ENCODE results near the gene CLDN11.

Gene CLDN11

GRCh38 chr3:170432416-170432815, 13.7 kb downstream of the CLDN11 start:
- H3K4me3 ChIP-seq (ENCODE audit: low read length), result no peak overlapping the region
- no peaks in the 10 kb centered on the region for H3K4me1 ChIP-seq (ENCODE audit: control insufficient read depth, insufficient read depth, low read length)
- no peaks in the 10 kb centered on the region for H3K36me3 ChIP-seq (ENCODE audit: control insufficient read depth, insufficient read depth, low read length)
- no peaks in the 10 kb centered on the region for H3K9me3 ChIP-seq (ENCODE audit: control insufficient read depth, low read length)
- no peak overlapping the region for H3K9ac ChIP-seq (ENCODE audit: low read length)
- no peaks in the 10 kb centered on the region for H3K27me3 ChIP-seq (ENCODE audit: control insufficient read depth, insufficient read depth, low read length)

GRCh38 chr3:170436697-170437096, 18.0 kb downstream of the CLDN11 start:
- no peak overlapping the region for H3K4me3 ChIP-seq (ENCODE audit: low read length)
- H3K36me3 ChIP-seq (ENCODE audit: control insufficient read depth, insufficient read depth, low read length), result no peaks in the 10 kb centered on the region
- H3K27me3 ChIP-seq (ENCODE audit: control insufficient read depth, insufficient read depth, low read length), result no peaks in the 10 kb centered on the region
- no peak overlapping the region for H3K9ac ChIP-seq (ENCODE audit: low read length)
- peaks cover 7% of the 10 kb centered on the region for H3K4me1 ChIP-seq (ENCODE audit: control insufficient read depth, insufficient read depth, low read length)
- no peaks in the 10 kb centered on the region for H3K9me3 ChIP-seq (ENCODE audit: control insufficient read depth, low read length)

- Histone ChIP-seq H3K9me3 (ENCODE audit: control insufficient read depth, low read length) (no peaks in the 10 kb centered on the region), H3K4me3 (ENCODE audit: low read length) (no peak overlapping the region), H3K9ac (ENCODE audit: low read length) (no peak overlapping the region), H3K27me3 (ENCODE audit: control insufficient read depth, insufficient read depth, low read length) (no peaks in the 10 kb centered on the region), H3K36me3 (ENCODE audit: control insufficient read depth, insufficient read depth, low read length) (no peaks in the 10 kb centered on the region), H3K4me1 (ENCODE audit: control insufficient read depth, insufficient read depth, low read length) (peaks cover 7% of the 10 kb centered on the region)
These were observed 18.5 kb downstream of the CLDN11 start for GRCh38 chr3:170437176-170437575.

- Histone ChIP-seq H3K9me3 (ENCODE audit: control insufficient read depth, low read length) (no peaks in the 10 kb centered on the region), H3K36me3 (ENCODE audit: control insufficient read depth, insufficient read depth, low read length) (no peaks in the 10 kb centered on the region), H3K27me3 (ENCODE audit: control insufficient read depth, insufficient read depth, low read length) (no peaks in the 10 kb centered on the region), H3K4me3 (ENCODE audit: low read length) (no peak overlapping the region), H3K9ac (ENCODE audit: low read length) (no peak overlapping the region), H3K4me1 (ENCODE audit: control insufficient read depth, insufficient read depth, low read length) (peaks cover 7% of the 10 kb centered on the region)
These were observed 19.2 kb downstream of the CLDN11 start for GRCh38 chr3:170437696-170438407.

GRCh38 chr3:170438836-170439235, 20.2 kb downstream of the CLDN11 start:
- no peak overlapping the region for H3K4me3 ChIP-seq (ENCODE audit: low read length)
- no peak overlapping the region for H3K9ac ChIP-seq (ENCODE audit: low read length)
- no peaks in the 10 kb centered on the region for H3K27me3 ChIP-seq (ENCODE audit: control insufficient read depth, insufficient read depth, low read length)
- H3K9me3 ChIP-seq (ENCODE audit: control insufficient read depth, low read length), result no peaks in the 10 kb centered on the region
- H3K4me1 ChIP-seq (ENCODE audit: control insufficient read depth, insufficient read depth, low read length), result peaks cover 7% of the 10 kb centered on the region
- no peaks in the 10 kb centered on the region for H3K36me3 ChIP-seq (ENCODE audit: control insufficient read depth, insufficient read depth, low read length)

- Histone ChIP-seq H3K4me3 (ENCODE audit: low read length) (no peak overlapping the region), H3K27me3 (ENCODE audit: control insufficient read depth, insufficient read depth, low read length) (no peaks in the 10 kb centered on the region), H3K9me3 (ENCODE audit: control insufficient read depth, low read length) (no peaks in the 10 kb centered on the region), H3K36me3 (ENCODE audit: control insufficient read depth, insufficient read depth, low read length) (no peaks in the 10 kb centered on the region), H3K4me1 (ENCODE audit: control insufficient read depth, insufficient read depth, low read length) (peaks cover 7% of the 10 kb centered on the region), H3K9ac (ENCODE audit: low read length) (no peak overlapping the region)
These were observed 21.7 kb downstream of the CLDN11 start for GRCh38 chr3:170440344-170440743.

GRCh38 chr3:170441412-170441811, 22.7 kb downstream of the CLDN11 start:
- H3K4me1 ChIP-seq (ENCODE audit: control insufficient read depth, insufficient read depth, low read length), result peaks cover 7% of the 10 kb centered on the region

GRCh38 chr3:170442947-170443346, 24.3 kb downstream of the CLDN11 start:
- no peaks in the 10 kb centered on the region for H3K9me3 ChIP-seq (ENCODE audit: control insufficient read depth, low read length)

More at GRCh38 chr3:170441412-170441811, 22.7 kb downstream of the CLDN11 start:
- no peaks in the 10 kb centered on the region for H3K9me3 ChIP-seq (ENCODE audit: control insufficient read depth, low read length)
- no peaks in the 10 kb centered on the region for H3K27me3 ChIP-seq (ENCODE audit: control insufficient read depth, insufficient read depth, low read length)
- no peaks in the 10 kb centered on the region for H3K36me3 ChIP-seq (ENCODE audit: control insufficient read depth, insufficient read depth, low read length)
- no peak overlapping the region for H3K9ac ChIP-seq (ENCODE audit: low read length)
- no peak overlapping the region for H3K4me3 ChIP-seq (ENCODE audit: low read length)

GRCh38 chr3:170443457-170443856, 24.8 kb downstream of the CLDN11 start:
- H3K4me1 ChIP-seq (ENCODE audit: control insufficient read depth, insufficient read depth, low read length), result peaks cover 7% of the 10 kb centered on the region
- no peak overlapping the region for H3K9ac ChIP-seq (ENCODE audit: low read length)
- H3K27me3 ChIP-seq (ENCODE audit: control insufficient read depth, insufficient read depth, low read length), result no peaks in the 10 kb centered on the region
- H3K4me3 ChIP-seq (ENCODE audit: low read length), result no peak overlapping the region
- no peaks in the 10 kb centered on the region for H3K9me3 ChIP-seq (ENCODE audit: control insufficient read depth, low read length)
- H3K36me3 ChIP-seq (ENCODE audit: control insufficient read depth, insufficient read depth, low read length), result no peaks in the 10 kb centered on the region

More at GRCh38 chr3:170442947-170443346, 24.3 kb downstream of the CLDN11 start:
- Histone ChIP-seq H3K4me1 (ENCODE audit: control insufficient read depth, insufficient read depth, low read length) (peaks cover 7% of the 10 kb centered on the region), H3K36me3 (ENCODE audit: control insufficient read depth, insufficient read depth, low read length) (no peaks in the 10 kb centered on the region), H3K9ac (ENCODE audit: low read length) (no peak overlapping the region), H3K4me3 (ENCODE audit: low read length) (no peak overlapping the region), H3K27me3 (ENCODE audit: control insufficient read depth, insufficient read depth, low read length) (no peaks in the 10 kb centered on the region)

GRCh38 chr3:170448584-170448983, 29.9 kb downstream of the CLDN11 start:
- Histone ChIP-seq H3K9me3 (ENCODE audit: control insufficient read depth, low read length) (no peaks in the 10 kb centered on the region), H3K4me3 (ENCODE audit: low read length) (no peak overlapping the region), H3K4me1 (ENCODE audit: control insufficient read depth, insufficient read depth, low read length) (no peaks in the 10 kb centered on the region), H3K9ac (ENCODE audit: low read length) (no peak overlapping the region), H3K36me3 (ENCODE audit: control insufficient read depth, insufficient read depth, low read length) (no peaks in the 10 kb centered on the region), H3K27me3 (ENCODE audit: control insufficient read depth, insufficient read depth, low read length) (peaks cover 3% of the 10 kb centered on the region)

GRCh38 chr3:170450039-170450438, 31.4 kb downstream of the CLDN11 start:
- peaks cover 3% of the 10 kb centered on the region for H3K27me3 ChIP-seq (ENCODE audit: control insufficient read depth, insufficient read depth, low read length)
- no peak overlapping the region for H3K4me3 ChIP-seq (ENCODE audit: low read length)
- no peaks in the 10 kb centered on the region for H3K4me1 ChIP-seq (ENCODE audit: control insufficient read depth, insufficient read depth, low read length)
- no peak overlapping the region for H3K9ac ChIP-seq (ENCODE audit: low read length)
- no peaks in the 10 kb centered on the region for H3K36me3 ChIP-seq (ENCODE audit: control insufficient read depth, insufficient read depth, low read length)
- H3K9me3 ChIP-seq (ENCODE audit: control insufficient read depth, low read length), result no peaks in the 10 kb centered on the region

GRCh38 chr3:170454509-170454908, 35.8 kb downstream of the CLDN11 start:
- H3K4me3 ChIP-seq (ENCODE audit: low read length), result no peak overlapping the region
- H3K4me1 ChIP-seq (ENCODE audit: control insufficient read depth, insufficient read depth, low read length), result no peaks in the 10 kb centered on the region
- H3K9me3 ChIP-seq (ENCODE audit: control insufficient read depth, low read length), result no peaks in the 10 kb centered on the region
- no peak overlapping the region for H3K9ac ChIP-seq (ENCODE audit: low read length)
- peaks cover 14% of the 10 kb centered on the region for H3K27me3 ChIP-seq (ENCODE audit: control insufficient read depth, insufficient read depth, low read length)
- H3K36me3 ChIP-seq (ENCODE audit: control insufficient read depth, insufficient read depth, low read length), result no peaks in the 10 kb centered on the region

- Histone ChIP-seq H3K4me1 (ENCODE audit: control insufficient read depth, insufficient read depth, low read length) (no peaks in the 10 kb centered on the region), H3K9ac (ENCODE audit: low read length) (no peak overlapping the region)
These were observed 39.6 kb downstream of the CLDN11 start for GRCh38 chr3:170458285-170458684.

More at GRCh38 chr3:170458285-170458684, 39.6 kb downstream of the CLDN11 start:
- no peaks in the 10 kb centered on the region for H3K36me3 ChIP-seq (ENCODE audit: control insufficient read depth, insufficient read depth, low read length)
- peaks cover 37% of the 10 kb centered on the region for H3K27me3 ChIP-seq (ENCODE audit: control insufficient read depth, insufficient read depth, low read length)
- no peak overlapping the region for H3K4me3 ChIP-seq (ENCODE audit: low read length)
- H3K9me3 ChIP-seq (ENCODE audit: control insufficient read depth, low read length), result no peaks in the 10 kb centered on the region
